ENCODE measurements around the gene CHEK1. TPM values are rescaled to one million over a fixed set of nuclear protein-coding genes. Genes with fewer than 3 reads are reported as not detected.

CHEK1 gene
- total and polyA plus RNA-seq, 5 donors from 2014 or later: 4.4 to 13.2 (median 8.0) TPM

DNA sequence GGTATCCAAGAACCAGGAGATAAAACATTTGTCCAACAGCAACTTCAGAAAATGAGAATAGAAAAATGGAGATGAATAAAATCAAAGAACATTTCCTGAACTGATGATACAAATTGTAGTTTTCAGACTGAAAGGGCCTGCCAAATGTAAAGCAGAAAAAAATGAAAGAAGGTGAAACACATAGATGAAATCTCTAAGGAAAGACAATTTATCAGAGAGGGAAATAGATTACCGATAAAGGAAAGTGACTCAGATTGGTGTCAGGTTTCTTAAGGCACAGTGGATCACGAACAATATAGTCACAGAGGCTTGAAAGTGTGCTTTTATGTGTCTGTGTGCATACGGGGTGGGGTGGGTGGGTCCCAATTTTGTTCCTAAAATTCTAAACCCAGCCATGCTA, 36.5 kb upstream of the CHEK1 start:
- ATAC-seq (ENCODE audit: low read depth in 2 of 2): no peak
- no peak for DNase-seq
- Histone ChIP-seq H3K9me3 (ENCODE audit: control insufficient read depth in 2 of 2, low read length in 2 of 2) (no peaks in the 10 kb centered on the region), H3K27ac (ENCODE audit: insufficient read depth, low read length, poor library complexity, severe bottlenecking) (no peak overlapping the region), H3K4me3 (ENCODE audit: low read depth, low read length) (no peak overlapping the region), H3K27me3 (ENCODE audit: control insufficient read depth, insufficient read depth, low read length) (no peaks in the 10 kb centered on the region), H3K4me1 (ENCODE audit: control insufficient read depth, insufficient read depth, low read length, poor library complexity, severe bottlenecking) (peaks cover 15% of the 10 kb centered on the region), H3K36me3 (ENCODE audit: control insufficient read depth, insufficient read depth, low read length) (peaks cover 8% of the 10 kb centered on the region)
- Mint-ChIP-seq H3K27ac (peak overlapping the region in 1 of 3 donors; percentile 20), H3K27me3 (no peaks in the 10 kb centered on the region), H3K9me3 (no peaks in the 10 kb centered on the region), H3K36me3 (peaks cover 14% of the 10 kb centered on the region), H3K4me3 (peak overlapping the region in 2 of 4 donors; percentile 30 to 69), H3K4me1 (peaks cover 0 to 23% (median 10%) of the 10 kb centered on the region in 4 donors)

GRCh38 chr11:125591649-125592304, 33.2 kb upstream of the CHEK1 start:
- Histone ChIP-seq H3K4me1 (ENCODE audit: control insufficient read depth, insufficient read depth, low read length, poor library complexity, severe bottlenecking) (peaks cover 18% of the 10 kb centered on the region), H3K9me3 (ENCODE audit: control insufficient read depth in 2 of 2, low read length in 2 of 2) (no peaks in the 10 kb centered on the region), H3K27me3 (ENCODE audit: control insufficient read depth, insufficient read depth, low read length) (no peaks in the 10 kb centered on the region), H3K27ac (ENCODE audit: insufficient read depth, low read length, poor library complexity, severe bottlenecking) (peak overlapping the region; percentile 99), H3K36me3 (ENCODE audit: control insufficient read depth, insufficient read depth, low read length) (peaks cover 3% of the 10 kb centered on the region), H3K4me3 (ENCODE audit: low read depth, low read length) (peak overlapping the region; percentile 97)
- peak overlapping the region; percentile 89 to 95 (median 91) for H3K4me3 Mint-ChIP-seq
- H3K27me3 Mint-ChIP-seq: no peaks in the 10 kb centered on the region
- peaks cover 4 to 55% (median 34%) of the 10 kb centered on the region in 4 donors for H3K4me1 Mint-ChIP-seq
- peaks cover 4% of the 10 kb centered on the region for H3K36me3 Mint-ChIP-seq
- ATAC-seq (ENCODE audit: low read depth in 2 of 2) (peak; percentile 3), DNase-seq (peak in 2 of 3 donors; percentile 18 to 54)
- no peaks in the 10 kb centered on the region for H3K9me3 Mint-ChIP-seq
- H3K27ac Mint-ChIP-seq: peak overlapping the region; percentile 95 to 98 (median 98)

DNA sequence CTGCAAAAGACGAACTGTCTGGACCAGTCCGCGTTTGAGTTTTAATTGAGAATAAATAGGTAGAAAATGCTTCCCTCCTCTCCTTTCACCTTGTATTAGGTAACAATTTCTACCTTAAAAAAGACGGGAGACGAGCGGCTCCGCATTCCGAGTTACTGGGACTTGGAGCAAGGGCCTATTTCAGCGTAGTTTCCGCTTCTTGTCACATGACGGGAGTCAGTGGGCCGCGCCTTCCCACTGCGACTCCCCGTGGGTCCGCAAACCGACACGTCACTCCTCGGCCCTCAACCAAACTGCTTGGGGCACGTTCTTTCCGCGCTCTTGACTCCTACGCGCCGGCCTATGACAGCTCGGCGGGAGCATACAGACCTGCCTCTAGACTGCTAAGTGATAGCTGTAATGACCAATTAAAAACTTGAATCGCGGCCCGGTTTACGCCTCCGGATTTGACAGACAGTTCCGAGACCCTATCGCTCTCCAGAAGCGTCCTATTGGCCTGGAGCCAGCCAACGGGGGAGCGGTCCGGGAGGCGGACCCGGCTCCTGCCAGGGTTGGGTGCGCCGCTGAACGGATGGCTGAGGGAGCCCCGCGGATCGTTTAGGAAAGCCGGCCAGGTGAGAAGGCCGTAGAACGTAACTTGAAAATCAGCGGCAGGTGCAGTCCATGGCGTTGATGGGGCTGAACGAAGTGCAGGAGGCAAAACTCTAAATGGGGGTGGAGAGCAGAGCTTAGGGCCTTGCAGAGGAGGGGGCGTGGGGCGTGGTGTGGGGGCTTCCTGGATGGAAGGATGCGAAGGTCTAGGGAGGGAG, 32.5 kb upstream of the CHEK1 start, which contains the start of gene STT3A:
Gene STT3A (plus strand): TSS at position 548 of the 809 bp plus-strand sequence. CDS start 3,064 bp downstream, outside the sequence.
- H3K4me1 Mint-ChIP-seq: peaks cover 4 to 55% (median 37%) of the 10 kb centered on the region in 4 donors
- DNase-seq (peak; percentile 96 to 100 (median 99)), ATAC-seq (ENCODE audit: low read depth in 2 of 2) (peak; percentile 95 to 97)
- peak within 1 kb of the TSS; percentile 97 for H3K4me3 ChIP-seq (ENCODE audit: low read depth, low read length)
- peaks cover 10% of the 10 kb centered on the region for H3K36me3 ChIP-seq (ENCODE audit: control insufficient read depth, insufficient read depth, low read length)
- H3K27me3 Mint-ChIP-seq: no peaks in the 10 kb centered on the region
- peaks cover 10% of the 10 kb centered on the region for H3K36me3 Mint-ChIP-seq
- peak within 1 kb of the TSS; percentile 95 to 98 (median 98) for H3K27ac Mint-ChIP-seq
- no peaks in the 10 kb centered on the region for H3K27me3 ChIP-seq (ENCODE audit: control insufficient read depth, insufficient read depth, low read length)
- no peaks in the 10 kb centered on the region for H3K9me3 ChIP-seq (ENCODE audit: control insufficient read depth in 2 of 2, low read length in 2 of 2)
- H3K9me3 Mint-ChIP-seq: no peaks in the 10 kb centered on the region
- H3K4me3 Mint-ChIP-seq: peak within 1 kb of the TSS; percentile 89 to 95 (median 91)
- H3K27ac ChIP-seq (ENCODE audit: insufficient read depth, low read length, poor library complexity, severe bottlenecking): peak within 1 kb of the TSS; percentile 99
- peaks cover 18% of the 10 kb centered on the region for H3K4me1 ChIP-seq (ENCODE audit: control insufficient read depth, insufficient read depth, low read length, poor library complexity, severe bottlenecking)

- Mint-ChIP-seq H3K4me1 (peaks cover 4 to 55% (median 37%) of the 10 kb centered on the region in 4 donors), H3K27ac (peak overlapping the region; percentile 95 to 98 (median 98)), H3K36me3 (peaks cover 14% of the 10 kb centered on the region), H3K4me3 (peak overlapping the region; percentile 89 to 95 (median 91)), H3K27me3 (no peaks in the 10 kb centered on the region), H3K9me3 (no peaks in the 10 kb centered on the region)
- peak overlapping the region; percentile 72 for H3K27ac ChIP-seq (ENCODE audit: insufficient read depth, low read length, poor library complexity, severe bottlenecking)
- peak overlapping the region; percentile 97 for H3K4me3 ChIP-seq (ENCODE audit: low read depth, low read length)
- H3K4me1 ChIP-seq (ENCODE audit: control insufficient read depth, insufficient read depth, low read length, poor library complexity, severe bottlenecking): peaks cover 18% of the 10 kb centered on the region
- ATAC-seq (ENCODE audit: low read depth in 2 of 2) (no peak), DNase-seq (peak in 1 of 3 donors; percentile 25)
- H3K27me3 ChIP-seq (ENCODE audit: control insufficient read depth, insufficient read depth, low read length): no peaks in the 10 kb centered on the region
- peaks cover 16% of the 10 kb centered on the region for H3K36me3 ChIP-seq (ENCODE audit: control insufficient read depth, insufficient read depth, low read length)
- H3K9me3 ChIP-seq (ENCODE audit: control insufficient read depth in 2 of 2, low read length in 2 of 2): no peaks in the 10 kb centered on the region
Measured at GRCh38 chr11:125593114-125593820, 31.7 kb upstream of the CHEK1 start.

GRCh38 chr11:125594958-125595357, 30.0 kb upstream of the CHEK1 start:
- Histone ChIP-seq H3K4me1 (ENCODE audit: control insufficient read depth, insufficient read depth, low read length, poor library complexity, severe bottlenecking) (peaks cover 18% of the 10 kb centered on the region), H3K9me3 (ENCODE audit: control insufficient read depth in 2 of 2, low read length in 2 of 2) (no peaks in the 10 kb centered on the region), H3K4me3 (ENCODE audit: low read depth, low read length) (no peak overlapping the region), H3K27me3 (ENCODE audit: control insufficient read depth, insufficient read depth, low read length) (no peaks in the 10 kb centered on the region), H3K36me3 (ENCODE audit: control insufficient read depth, insufficient read depth, low read length) (peaks cover 27% of the 10 kb centered on the region), H3K27ac (ENCODE audit: insufficient read depth, low read length, poor library complexity, severe bottlenecking) (no peak overlapping the region)
- no peak for ATAC-seq (ENCODE audit: low read depth in 2 of 2)
- Mint-ChIP-seq H3K36me3 (peaks cover 19% of the 10 kb centered on the region), H3K9me3 (no peaks in the 10 kb centered on the region), H3K27me3 (no peaks in the 10 kb centered on the region), H3K4me1 (peaks cover 9 to 52% (median 38%) of the 10 kb centered on the region in 4 donors), H3K27ac (no peak overlapping the region), H3K4me3 (peak overlapping the region in 2 of 4 donors; percentile 40 to 92)
- no peak for DNase-seq

DNA sequence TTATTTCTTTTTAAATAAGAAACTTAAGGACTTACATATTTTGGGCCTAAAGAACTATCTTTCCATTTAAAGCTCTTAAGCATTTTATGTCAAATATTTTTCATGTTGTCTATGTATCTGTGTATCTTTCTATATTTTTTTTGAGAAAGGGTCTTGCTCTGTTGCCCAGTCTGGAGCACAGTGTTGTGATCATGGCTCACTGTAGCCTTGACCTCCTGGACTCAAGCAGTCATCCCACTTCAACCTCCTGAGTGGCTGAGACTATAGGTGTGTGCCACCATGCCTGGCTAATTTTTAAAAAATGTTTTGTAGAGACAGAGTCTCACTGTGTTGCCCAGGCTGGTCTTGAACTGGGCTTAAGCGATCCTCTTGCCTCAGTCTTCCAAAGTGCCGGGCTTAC, 24.3 kb upstream of the CHEK1 start:
- DNase-seq (no peak), ATAC-seq (ENCODE audit: low read depth in 2 of 2) (no peak)
- Histone ChIP-seq H3K36me3 (ENCODE audit: control insufficient read depth, insufficient read depth, low read length) (peaks cover 72% of the 10 kb centered on the region), H3K27me3 (ENCODE audit: control insufficient read depth, insufficient read depth, low read length) (no peaks in the 10 kb centered on the region), H3K27ac (ENCODE audit: insufficient read depth, low read length, poor library complexity, severe bottlenecking) (no peak overlapping the region), H3K4me3 (ENCODE audit: low read depth, low read length) (no peak overlapping the region), H3K4me1 (ENCODE audit: control insufficient read depth, insufficient read depth, low read length, poor library complexity, severe bottlenecking) (no peaks in the 10 kb centered on the region), H3K9me3 (ENCODE audit: control insufficient read depth in 2 of 2, low read length in 2 of 2) (no peaks in the 10 kb centered on the region)
- H3K9me3 Mint-ChIP-seq: no peaks in the 10 kb centered on the region
- peaks cover 46% of the 10 kb centered on the region for H3K36me3 Mint-ChIP-seq
- no peaks in the 10 kb centered on the region for H3K27me3 Mint-ChIP-seq
- H3K27ac Mint-ChIP-seq: no peak overlapping the region
- peaks cover 9 to 14% (median 13%) of the 10 kb centered on the region in 4 donors for H3K4me1 Mint-ChIP-seq
- no peak overlapping the region for H3K4me3 Mint-ChIP-seq

DNA sequence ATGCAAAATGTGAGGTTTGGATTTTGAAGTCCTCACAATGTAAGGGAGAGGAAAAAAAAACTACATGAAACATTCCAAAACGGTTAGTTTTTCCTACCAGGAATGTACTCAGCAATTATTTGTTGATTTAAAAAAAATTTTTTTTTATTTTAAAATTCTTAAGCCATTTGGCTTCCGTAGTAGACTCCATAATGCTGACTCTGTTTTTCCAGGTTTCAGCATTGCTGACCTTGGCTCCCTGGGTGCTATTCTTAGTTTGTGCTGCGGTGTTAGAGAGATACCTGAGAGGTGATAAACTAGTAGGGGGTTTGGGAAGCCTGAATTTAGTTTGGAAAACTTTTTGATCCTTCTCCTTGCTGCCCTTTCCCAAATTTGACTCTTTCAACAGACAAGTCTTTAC, 21.8 kb upstream of the CHEK1 start:
- H3K9me3 ChIP-seq (ENCODE audit: control insufficient read depth in 2 of 2, low read length in 2 of 2): no peaks in the 10 kb centered on the region
- no peak for DNase-seq
- H3K27ac ChIP-seq (ENCODE audit: insufficient read depth, low read length, poor library complexity, severe bottlenecking): no peak overlapping the region
- no peaks in the 10 kb centered on the region for H3K27me3 Mint-ChIP-seq
- H3K4me1 Mint-ChIP-seq: peaks cover 0 to 9% (median 2%) of the 10 kb centered on the region in 4 donors
- H3K4me3 ChIP-seq (ENCODE audit: low read depth, low read length): no peak overlapping the region
- H3K4me3 Mint-ChIP-seq: no peak overlapping the region
- H3K36me3 Mint-ChIP-seq: peaks cover 46% of the 10 kb centered on the region
- H3K27me3 ChIP-seq (ENCODE audit: control insufficient read depth, insufficient read depth, low read length): no peaks in the 10 kb centered on the region
- H3K36me3 ChIP-seq (ENCODE audit: control insufficient read depth, insufficient read depth, low read length): peaks cover 82% of the 10 kb centered on the region
- no peaks in the 10 kb centered on the region for H3K9me3 Mint-ChIP-seq
- no peak overlapping the region for H3K27ac Mint-ChIP-seq
- H3K4me1 ChIP-seq (ENCODE audit: control insufficient read depth, insufficient read depth, low read length, poor library complexity, severe bottlenecking): no peaks in the 10 kb centered on the region
- no peak for ATAC-seq (ENCODE audit: low read depth in 2 of 2)
